ENCODE data around the gene ZNF32.

The ZNF32 gene

DNA sequence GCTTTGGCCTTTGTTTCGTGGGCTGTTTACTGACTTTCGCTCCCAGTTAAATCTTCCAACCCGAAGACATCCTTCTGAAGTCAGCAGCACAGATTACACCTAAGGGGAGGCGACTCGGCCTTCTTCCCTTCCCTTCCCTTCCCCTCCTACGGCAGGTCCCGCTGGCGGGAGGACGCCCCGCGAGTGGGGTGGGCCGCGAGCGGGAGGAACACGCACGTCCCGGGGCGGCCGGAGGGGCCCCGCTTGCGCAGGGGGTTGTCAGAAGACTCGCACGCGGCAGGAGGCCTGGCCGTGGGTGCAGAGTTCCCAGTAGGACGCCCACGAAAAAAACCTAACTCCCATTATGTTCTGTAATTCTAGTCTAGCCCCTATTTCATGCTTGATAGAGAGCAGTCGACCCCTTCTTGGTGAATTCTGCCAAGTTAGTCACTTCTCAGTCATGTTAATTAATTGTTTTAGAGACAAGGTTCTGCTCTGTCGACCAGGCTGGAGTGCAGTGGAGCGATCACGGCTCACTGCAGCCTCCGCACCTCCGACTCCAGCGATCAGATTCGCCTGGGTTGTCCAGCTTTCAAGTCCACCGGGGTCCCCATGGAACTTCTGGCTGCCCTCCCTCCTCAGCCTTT is 19.2 kb upstream of the ZNF32 start:
- DNase-seq (ENCODE audit: low spot score), result no peak
- TF ChIP-seq, protein P1, sequence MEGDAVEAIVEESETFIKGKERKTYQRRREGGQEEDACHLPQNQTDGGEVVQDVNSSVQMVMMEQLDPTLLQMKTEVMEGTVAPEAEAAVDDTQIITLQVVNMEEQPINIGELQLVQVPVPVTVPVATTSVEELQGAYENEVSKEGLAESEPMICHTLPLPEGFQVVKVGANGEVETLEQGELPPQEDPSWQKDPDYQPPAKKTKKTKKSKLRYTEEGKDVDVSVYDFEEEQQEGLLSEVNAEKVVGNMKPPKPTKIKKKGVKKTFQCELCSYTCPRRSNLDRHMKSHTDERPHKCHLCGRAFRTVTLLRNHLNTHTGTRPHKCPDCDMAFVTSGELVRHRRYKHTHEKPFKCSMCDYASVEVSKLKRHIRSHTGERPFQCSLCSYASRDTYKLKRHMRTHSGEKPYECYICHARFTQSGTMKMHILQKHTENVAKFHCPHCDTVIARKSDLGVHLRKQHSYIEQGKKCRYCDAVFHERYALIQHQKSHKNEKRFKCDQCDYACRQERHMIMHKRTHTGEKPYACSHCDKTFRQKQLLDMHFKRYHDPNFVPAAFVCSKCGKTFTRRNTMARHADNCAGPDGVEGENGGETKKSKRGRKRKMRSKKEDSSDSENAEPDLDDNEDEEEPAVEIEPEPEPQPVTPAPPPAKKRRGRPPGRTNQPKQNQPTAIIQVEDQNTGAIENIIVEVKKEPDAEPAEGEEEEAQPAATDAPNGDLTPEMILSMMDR (IDR thresholded peaks at IDR 0.05; ENCODE audit: extremely low read depth, insufficient read depth, missing control alignments), result no peak

DNA sequence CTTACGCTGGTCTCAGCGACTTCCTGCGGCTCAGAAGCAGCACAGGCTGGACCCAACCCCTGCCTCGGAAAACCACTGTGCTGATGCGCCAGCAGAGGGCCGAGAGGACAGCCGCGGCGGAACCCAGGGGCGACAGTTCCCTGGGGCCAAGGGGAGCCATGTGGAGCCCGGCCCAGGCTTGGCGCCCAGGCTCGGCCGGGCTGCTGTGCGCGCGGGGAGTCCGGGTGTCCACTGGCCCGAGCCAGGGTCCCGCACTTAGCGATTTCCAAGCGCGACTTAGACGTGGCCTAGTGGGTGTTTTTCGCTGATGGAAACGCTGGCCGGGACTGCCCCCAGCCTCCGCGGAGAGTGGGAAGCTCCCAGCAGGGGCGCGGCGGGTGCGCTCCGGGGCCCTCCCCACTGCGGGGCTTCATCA is 18.6 kb upstream of the ZNF32 start:
- in situ Hi-C loops (cut with MboI; ENCODE audit: low pct_unique_long_range_greater_than_20kb, low sequenced_read_pairs, unreplicated experiment), result loop anchor here (25.0 kb wide), 1 partner anchor 1195 kb away; no protein-coding TSS in a partner anchor
- TF ChIP-seq, protein P1 (IDR thresholded peaks at IDR 0.05; ENCODE audit: extremely low read depth, insufficient read depth, missing control alignments), result no peak
- DNase-seq (ENCODE audit: low spot score), result peak; percentile 52

More for the DNA sequence above, 19.2 kb upstream of the ZNF32 start:
- in situ Hi-C loops (cut with MboI; ENCODE audit: low pct_unique_long_range_greater_than_20kb, low sequenced_read_pairs, unreplicated experiment), result loop anchor here (25.0 kb wide), 1 partner anchor 1194 kb away; no protein-coding TSS in a partner anchor

DNA sequence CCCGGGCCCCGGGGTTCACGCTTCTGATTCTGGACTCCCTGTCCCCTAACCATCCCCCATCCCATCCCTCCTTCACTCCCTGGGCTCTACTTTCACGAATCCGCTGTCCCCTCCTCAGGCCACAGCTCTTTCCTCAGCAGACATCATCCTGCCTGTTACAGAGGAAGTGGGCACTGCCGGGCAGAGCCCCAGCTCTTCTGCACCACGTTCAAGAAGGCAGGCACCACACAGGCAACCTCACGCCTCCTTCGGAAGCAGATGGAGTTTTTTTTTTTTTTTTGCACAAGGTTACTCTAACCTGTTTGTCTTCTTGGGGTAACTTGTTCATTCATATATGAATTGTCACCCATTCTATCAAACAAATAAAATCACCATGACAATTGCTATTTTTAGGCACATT is 17.9 kb upstream of the ZNF32 start:
- in situ Hi-C loops (cut with MboI; ENCODE audit: low pct_unique_long_range_greater_than_20kb, low sequenced_read_pairs, unreplicated experiment), result loop anchor here (25.0 kb wide), 1 partner anchor 1196 kb away; no protein-coding TSS in a partner anchor
- no peak for DNase-seq (ENCODE audit: low spot score)
- TF ChIP-seq, protein P1 (IDR thresholded peaks at IDR 0.05; ENCODE audit: extremely low read depth, insufficient read depth, missing control alignments), result no peak

DNA sequence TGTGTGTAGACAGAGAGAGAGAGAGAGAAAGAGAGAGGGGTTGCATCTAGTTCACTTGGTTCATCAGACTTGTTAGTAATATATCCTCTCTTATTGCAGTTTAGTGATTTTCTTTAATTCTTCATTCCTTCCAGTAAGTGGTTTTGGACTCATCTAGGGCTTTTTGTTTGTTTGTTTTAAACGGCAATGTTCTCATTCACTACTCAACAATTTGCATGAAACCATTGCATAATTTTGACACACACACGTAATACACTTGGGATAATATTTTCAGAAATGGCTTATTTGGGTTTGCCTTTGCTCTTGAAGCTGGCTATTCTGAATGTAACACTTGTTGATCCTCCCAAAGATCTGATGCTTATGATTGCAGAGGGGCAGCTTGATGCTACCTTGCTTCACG is 16.4 kb upstream of the ZNF32 start:
- TF ChIP-seq, protein P1 (IDR thresholded peaks at IDR 0.05; ENCODE audit: extremely low read depth, insufficient read depth, missing control alignments), result no peak
- in situ Hi-C loops (cut with MboI; ENCODE audit: low pct_unique_long_range_greater_than_20kb, low sequenced_read_pairs, unreplicated experiment), result loop anchor here (25.0 kb wide), 1 partner anchor 1197 kb away; no protein-coding TSS in a partner anchor
- no peak for DNase-seq (ENCODE audit: low spot score)

DNA sequence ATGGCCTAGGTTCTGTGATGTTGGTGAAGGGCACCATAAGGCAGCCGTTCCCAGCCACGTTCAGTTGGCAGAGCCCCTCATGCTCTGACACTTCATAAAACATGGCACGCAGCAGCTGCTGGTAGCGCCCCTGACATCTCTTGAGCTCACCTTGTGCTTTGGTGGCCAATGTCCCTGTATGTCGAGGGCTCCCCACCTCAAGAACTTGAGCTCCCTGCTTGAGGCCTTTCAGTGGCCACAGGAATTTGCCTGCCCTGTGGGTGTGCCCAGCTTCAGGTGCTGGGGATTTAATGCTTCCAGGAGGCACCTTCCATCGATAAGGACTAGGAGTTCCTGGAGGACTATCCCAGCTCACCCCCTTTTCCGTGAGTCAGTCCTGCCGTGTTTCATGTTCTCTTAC is 9.5 kb upstream of the ZNF32 start:
- in situ Hi-C loops (cut with MboI; ENCODE audit: low pct_unique_long_range_greater_than_20kb, low sequenced_read_pairs, unreplicated experiment), result loop anchor here (25.0 kb wide), 1 partner anchor 1204 kb away; no protein-coding TSS in a partner anchor
- no peak for DNase-seq (ENCODE audit: low spot score)
- TF ChIP-seq, protein P1 (IDR thresholded peaks at IDR 0.05; ENCODE audit: extremely low read depth, insufficient read depth, missing control alignments), result no peak

DNA sequence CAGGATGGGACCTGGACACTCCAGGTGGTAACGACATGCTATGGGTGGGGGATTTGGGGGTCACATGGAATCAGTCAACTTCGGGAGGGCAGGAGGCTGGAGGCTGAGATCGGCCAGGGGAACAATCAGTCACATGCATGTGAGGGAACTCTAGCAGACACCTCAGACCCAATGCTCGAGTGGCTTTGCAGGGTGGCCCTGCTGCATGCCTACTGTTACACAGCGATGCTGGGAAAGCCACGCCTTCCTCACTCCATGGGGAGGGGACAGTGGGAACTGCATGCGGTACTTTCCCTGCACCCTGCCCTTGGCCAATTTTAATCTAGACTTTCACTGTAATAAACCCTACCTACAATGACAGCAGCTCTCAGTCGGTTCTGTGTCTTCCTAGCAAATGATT is 6.6 kb upstream of the ZNF32 start:
- TF ChIP-seq, protein P1 (IDR thresholded peaks at IDR 0.05; ENCODE audit: extremely low read depth, insufficient read depth, missing control alignments), result no peak
- DNase-seq (ENCODE audit: low spot score), result no peak
- in situ Hi-C loops (cut with MboI; ENCODE audit: low pct_unique_long_range_greater_than_20kb, low sequenced_read_pairs, unreplicated experiment), result loop anchor here (25.0 kb wide), 1 partner anchor 1207 kb away; no protein-coding TSS in a partner anchor
